Heart left ventricle (tissue), 16 donors: ENCODE results near the gene ADPRHL1. TPM values are rescaled to one million over a fixed set of nuclear protein-coding genes. Genes with fewer than 3 reads are reported as not detected.
"Not testable (repeated sequence)": the region's sequence is repeated elsewhere in the genome, so short reads cannot be mapped to it uniquely, and the experiment has no call there.

ENCODE experiments used
- ATAC-seq, 4 donors: fragments of 200-7000 bp; cut with Tn5 transposase; one replicate each; pipeline ENCODE4 v1.9.1; 2020 to 2022; ENCODE audit warnings: moderate library complexity in 4 of 4, mild to moderate bottlenecking in 3 of 4, moderate number of reproducible peaks in 1 of 4
- DNase-seq, 5 donors: peaks; one replicate each; pipeline ENCODE4 v3.0.0-alpha.2; 2020
- H3K27ac ChIP-seq, 12 donors: fragments of 200-600 bp; sonication (generic) in 4 of 12; one replicate each; pipeline versions ENCODE4 v1.5.0 to v1.8.0; 2016 to 2022; ENCODE audit warnings: mild to moderate bottlenecking in 2 of 12
- H3K27me3 ChIP-seq, 9 donors: fragments of 200-600 bp; sonication (generic) in 2 of 9; one replicate each; pipeline versions ENCODE4 v1.5.1 to v1.8.0; 2016 to 2022; ENCODE audit warnings: mild to moderate bottlenecking in 3 of 9
- H3K36me3 ChIP-seq, 9 donors: fragments of 200-600 bp; sonication (generic) in 2 of 9; one replicate each; pipeline versions ENCODE4 v1.5.0 to v1.8.0; 2018 to 2022; ENCODE audit warnings: mild to moderate bottlenecking in 2 of 9
- H3K4me1 ChIP-seq, 12 donors: fragments of 200-600 bp; sonication (generic) in 4 of 12; one replicate each; pipeline versions ENCODE4 v1.5.0 to v1.8.0; 2016 to 2022; ENCODE audit warnings: mild to moderate bottlenecking in 3 of 12
- H3K4me3 ChIP-seq, 12 donors: fragments of 200-600 bp; sonication (generic) in 4 of 12; one replicate each; pipeline versions ENCODE4 v1.5.0 to v1.8.0; 2017 to 2022; ENCODE audit warnings: mild to moderate bottlenecking in 9 of 12, moderate library complexity in 4 of 12
- H3K9me3 ChIP-seq, 12 donors: fragments of 200-600 bp; sonication (generic) in 4 of 12; one replicate each; pipeline versions ENCODE4 v1.5.0 to v1.8.0; 2016 to 2022; ENCODE audit warnings: mild to moderate bottlenecking in 1 of 12
- POLR2A ChIP-seq, 2 donors: fragments of 450-650 bp; IDR thresholded peaks; one replicate each; pipeline ENCODE4 v1.6.1; 2017; ENCODE audit warnings: antibody characterized with exemption in 2 of 2, mild to moderate bottlenecking in 2 of 2, moderate library complexity in 2 of 2
- WGBS, 4 donors: extraction: QIAGEN DNeasy Blood & Tissue Kit in 2 of 4; methylation state at CpG; one replicate each; pipeline versions ENCODE4 v1.1.5 to v1.1.7; 2013 to 2018; 5-methylcytosine and 5-hydroxymethylcytosine counted together
- intact Hi-C, 10 donors: fragments of 100-400 bp; cut with DNase I; formaldehyde crosslinking; loops; one replicate each; pipeline versions ENCODE4 v1.11.1 to v1.14.2; 2022
- polyA plus RNA-seq, 2 donors: library from polyadenylated mRNA; stranded (reverse); fragments of 200-250 nt; gene quantifications; one replicate each; pipeline ENCODE4 v1.2.3, GENCODE V29; 2013
- total RNA-seq, 9 donors: library from RNA; depleted of rRNA in 2 of 9; stranded (reverse); fragments of >200 nt in 2 of 9; fragmentation: NEBNext Ultra II Directional in 3 of 9; extraction: Animal tissue kit (Norgen Biotek cat#: 25700) in 3 of 9; gene quantifications; one replicate each; pipeline versions ENCODE4 v1.1.0 to v1.2.4, GENCODE V29; 2016 to 2023
- TF ChIP-seq, protein P1 (sequence below), 12 donors: fragments of 200-600 bp; sonication (generic) in 4 of 12; IDR thresholded peaks; one replicate each; pipeline versions ENCODE4 v1.5.0 to v1.8.0; 2018 to 2022; ENCODE audit warnings: antibody characterized with exemption in 12 of 12, mild to moderate bottlenecking in 5 of 12
- donor health status: ischemic (EF 13 %, LVEDD 7.1; RV severe dilation, severe dysfunction).
- donor health status: healthy with polysubstance abuse.
- donor health status: DM: no; HTN: yes; CAD: no.
- donor health status: DM: no; HTN: no; CAD: no.
- donor health status: ischemic (EF 25% LVEDD 6.9; RV normal size, moderate dysfunction).
- donor health status: ischemic (EF 25% LVEDD 5.7; RV mildly dilated, moderate dysfunction).
- donor health status: healthy.
- donor health status: DM: yes; HTN: yes; CAD: no.
- donor health status: ischemic (EF 35%, LVEDD 5.7; RV mildly dilated, moderate dysfunction).
- donor health status: nonischemic (EF 11% LVEDD 7.7; RV severe dilation, severe dysfunction).
- donor health status: DM: yes; HTN: yes; CAD: no.
- donor health status: PGD.
- donor health status: ischemic (EF 29% LVEDD 5.4; RV normal size, mild dysfunction).
- donor health status: nonischemic (EF 23%, LVEDD 6.1; RV moderate dilation, normal function).

The ADPRHL1 gene
- total and polyA plus RNA-seq, 11 donors: 160 to 774 (median 521) TPM

DNA sequence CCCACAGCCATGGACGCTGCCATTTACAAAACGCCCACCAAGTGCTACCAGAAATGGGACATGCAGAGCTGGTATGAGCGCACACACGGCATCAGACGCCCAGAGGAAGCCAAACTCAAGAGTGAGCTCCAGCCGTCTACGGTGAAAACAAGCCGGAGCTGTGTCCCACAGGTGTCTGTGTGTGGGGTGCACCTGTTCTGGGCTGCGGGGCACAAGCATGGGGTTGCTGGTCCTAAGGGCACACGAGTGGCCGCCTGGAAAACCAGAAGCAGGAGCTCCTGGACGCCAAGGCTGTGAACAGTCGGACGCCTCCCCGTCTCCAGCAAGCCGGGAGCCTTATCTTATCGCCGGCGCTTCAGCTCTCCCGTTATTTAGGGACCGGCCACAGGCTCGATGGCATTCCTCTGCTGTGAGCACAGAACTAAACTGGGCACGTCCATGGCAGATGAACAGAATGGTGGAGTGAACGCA, 1.3 kb downstream of the ADPRHL1 start:
- Histone ChIP-seq H3K27ac (peak overlapping the region; percentile 64 to 96 (median 88)), H3K36me3 (peaks cover 0 to 27% (median 21%) of the 10 kb centered on the region in 9 donors), H3K27me3 (no peaks in the 10 kb centered on the region), H3K9me3 (no peaks in the 10 kb centered on the region), H3K4me1 (peaks cover 0 to 52% (median 25%) of the 10 kb centered on the region in 12 donors), H3K4me3 (peak overlapping the region; percentile 37 to 76 (median 62))
- ATAC-seq (peak; percentile 60 to 77 (median 69)), DNase-seq (peak; percentile 75 to 89 (median 81))
- WGBS, 4 donors: 45 to 72% (median 55%) methylated on average over 19 to 24 of the region's 24 CpGs
- peak; percentile 6 to 54 for TF ChIP-seq POLR2A (IDR thresholded peaks at IDR 0.05)
- TF ChIP-seq, protein P1, sequence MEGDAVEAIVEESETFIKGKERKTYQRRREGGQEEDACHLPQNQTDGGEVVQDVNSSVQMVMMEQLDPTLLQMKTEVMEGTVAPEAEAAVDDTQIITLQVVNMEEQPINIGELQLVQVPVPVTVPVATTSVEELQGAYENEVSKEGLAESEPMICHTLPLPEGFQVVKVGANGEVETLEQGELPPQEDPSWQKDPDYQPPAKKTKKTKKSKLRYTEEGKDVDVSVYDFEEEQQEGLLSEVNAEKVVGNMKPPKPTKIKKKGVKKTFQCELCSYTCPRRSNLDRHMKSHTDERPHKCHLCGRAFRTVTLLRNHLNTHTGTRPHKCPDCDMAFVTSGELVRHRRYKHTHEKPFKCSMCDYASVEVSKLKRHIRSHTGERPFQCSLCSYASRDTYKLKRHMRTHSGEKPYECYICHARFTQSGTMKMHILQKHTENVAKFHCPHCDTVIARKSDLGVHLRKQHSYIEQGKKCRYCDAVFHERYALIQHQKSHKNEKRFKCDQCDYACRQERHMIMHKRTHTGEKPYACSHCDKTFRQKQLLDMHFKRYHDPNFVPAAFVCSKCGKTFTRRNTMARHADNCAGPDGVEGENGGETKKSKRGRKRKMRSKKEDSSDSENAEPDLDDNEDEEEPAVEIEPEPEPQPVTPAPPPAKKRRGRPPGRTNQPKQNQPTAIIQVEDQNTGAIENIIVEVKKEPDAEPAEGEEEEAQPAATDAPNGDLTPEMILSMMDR (IDR thresholded peaks at IDR 0.05): no peak
- intact Hi-C loops: loop anchor here in 3 of 10 donors (2.0 to 5.0 kb wide), 2 partner anchors 40 to 51 kb away; partner anchors contain the start of gene DCUN1D2 (in 2 of the 3)

- Histone ChIP-seq H3K27ac (peak overlapping the region; percentile 64 to 96 (median 88)), H3K4me1 (peaks cover 3 to 59% (median 29%) of the 10 kb centered on the region in 12 donors)
- ATAC-seq: not testable (repeated sequence)
Measured at GRCh38 chr13:113450861-113451620, 2.2 kb downstream of the ADPRHL1 start.

DNA sequence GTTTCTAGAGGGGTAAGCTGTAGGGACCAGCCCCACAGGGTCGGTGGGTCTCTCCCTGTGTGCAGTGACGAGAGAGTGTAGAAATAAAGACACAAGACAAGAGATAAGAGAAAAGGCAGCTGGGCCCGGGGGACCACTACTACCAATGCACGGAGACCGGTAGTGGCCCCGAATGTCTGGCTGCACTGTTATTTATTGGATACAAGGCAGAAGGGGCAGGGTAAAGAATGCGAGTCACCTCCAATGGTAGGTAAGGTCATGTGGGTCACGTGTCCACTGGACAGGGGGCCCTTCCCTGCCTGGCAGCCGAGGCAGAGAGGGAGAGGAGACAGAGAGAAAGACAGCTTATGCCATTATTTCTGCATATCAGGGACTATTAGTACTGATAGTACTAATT, 2.9 kb downstream of the ADPRHL1 start:
- intact Hi-C loops: loop anchor here in 2 of 10 donors (5.0 kb wide), 1 partner anchor 42 kb away; the partner anchor contains the start of gene DCUN1D2 (in 2 of the 2)
- not testable (repeated sequence) for H3K27me3 ChIP-seq, H3K9me3 ChIP-seq, ATAC-seq
- peak overlapping the region in 10 of 12 donors; percentile 37 to 96 (median 77) for H3K27ac ChIP-seq
- 50 to 69% (median 53%) methylated on average over 8 to 9 of the region's 9 CpGs for WGBS, 4 donors
- peak overlapping the region in 10 of 12 donors; percentile 15 to 76 (median 64) for H3K4me3 ChIP-seq
- peaks cover 0 to 13% (median 5%) of the 10 kb centered on the region in 9 donors for H3K36me3 ChIP-seq
- peaks cover 3 to 60% (median 32%) of the 10 kb centered on the region in 12 donors for H3K4me1 ChIP-seq
- peak in 1 of 5 donors; percentile 19 for DNase-seq

More at GRCh38 chr13:113450861-113451620, 2.2 kb downstream of the ADPRHL1 start:
- H3K9me3 ChIP-seq, H3K27me3 ChIP-seq: not testable (repeated sequence)
- TF ChIP-seq, protein P1 (IDR thresholded peaks at IDR 0.05): peak in 6 of 12 donors; percentile 8 to 41 (median 19)
- 44 to 56% (median 51%) methylated on average over 15 to 18 of the region's 19 CpGs for WGBS, 4 donors
- intact Hi-C loops: loop anchor here in 2 of 10 donors (5.0 kb wide), 1 partner anchor 41 kb away; the partner anchor contains the start of gene DCUN1D2 (in 2 of the 2)
- DNase-seq: peak in 2 of 5 donors; percentile 58 to 68
- peak overlapping the region; percentile 26 to 76 (median 62) for H3K4me3 ChIP-seq
- peaks cover 0 to 20% (median 11%) of the 10 kb centered on the region in 9 donors for H3K36me3 ChIP-seq

- Histone ChIP-seq H3K4me3 (peak overlapping the region in 11 of 12 donors; percentile 32 to 76 (median 64)), H3K27ac (peak overlapping the region; percentile 17 to 96 (median 72)), H3K27me3 (no peaks in the 10 kb centered on the region), H3K4me1 (peaks cover 3 to 60% (median 31%) of the 10 kb centered on the region in 12 donors), H3K9me3 (no peaks in the 10 kb centered on the region), H3K36me3 (peaks cover 0 to 10% (median 4%) of the 10 kb centered on the region in 9 donors)
- ATAC-seq: no peak
- intact Hi-C loops: loop anchor here in 3 of 10 donors (2.0 to 5.0 kb wide), 2 partner anchors 41 to 42 kb away; partner anchors contain the start of gene DCUN1D2 (in 3 of the 3)
- TF ChIP-seq, protein P1 (IDR thresholded peaks at IDR 0.05): no peak
- no peak for TF ChIP-seq POLR2A (IDR thresholded peaks at IDR 0.05)
- DNase-seq: peak in 1 of 5 donors; percentile 24
- 46 to 63% (median 59%) methylated on average over 13 of the region's 13 CpGs for WGBS, 4 donors
Measured at GRCh38 chr13:113449693-113450347, 3.5 kb downstream of the ADPRHL1 start.
